GM13977 (cell line): ENCODE results near the gene PTPRF.

Experiments used
- DNase-seq: peaks from one replicate; pipeline ENCODE4 v3.0.0; 2012; ENCODE audit warnings: low spot score
- in situ Hi-C: fragments of 300-500 bp; cut with MboI; formaldehyde crosslinking; loops from one replicate; pipeline ENCODE4 v1.12.0; 2022; ENCODE audit warnings: low sequenced_read_pairs, low pct_unique_long_range_greater_than_20kb, mixed read lengths, inconsistent platforms; ENCODE audit not compliant: unreplicated experiment
- TF ChIP-seq, protein P1 (sequence below): IDR thresholded peaks from 2 replicates; pipeline ENCODE4 v1.5.1; 2012; ENCODE audit warnings: mild to moderate bottlenecking, control low read depth; ENCODE audit not compliant: insufficient read depth; ENCODE audit errors: extremely low read depth, missing control alignments

PTPRF gene

DNA sequence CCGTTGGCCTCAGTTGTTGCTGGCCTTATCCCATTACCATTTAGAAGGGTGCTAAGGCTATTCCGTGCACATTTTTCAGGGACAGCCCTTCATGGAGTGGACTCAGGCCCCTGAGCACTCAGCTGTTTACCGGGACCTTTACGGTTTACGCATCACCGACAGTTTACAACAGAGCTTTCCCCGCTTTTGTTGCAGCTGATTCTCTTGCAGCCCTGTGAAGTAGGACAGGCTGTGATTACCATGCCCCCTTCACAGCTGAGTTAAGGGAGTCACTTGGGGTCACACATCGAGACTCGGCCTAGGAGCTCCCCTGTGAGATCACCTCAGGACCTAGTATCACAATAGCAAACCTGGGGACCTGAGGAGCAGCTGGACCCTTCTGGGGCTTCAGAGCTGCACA lies 41.9 kb downstream of the PTPRF start:
- TF ChIP-seq, protein P1, sequence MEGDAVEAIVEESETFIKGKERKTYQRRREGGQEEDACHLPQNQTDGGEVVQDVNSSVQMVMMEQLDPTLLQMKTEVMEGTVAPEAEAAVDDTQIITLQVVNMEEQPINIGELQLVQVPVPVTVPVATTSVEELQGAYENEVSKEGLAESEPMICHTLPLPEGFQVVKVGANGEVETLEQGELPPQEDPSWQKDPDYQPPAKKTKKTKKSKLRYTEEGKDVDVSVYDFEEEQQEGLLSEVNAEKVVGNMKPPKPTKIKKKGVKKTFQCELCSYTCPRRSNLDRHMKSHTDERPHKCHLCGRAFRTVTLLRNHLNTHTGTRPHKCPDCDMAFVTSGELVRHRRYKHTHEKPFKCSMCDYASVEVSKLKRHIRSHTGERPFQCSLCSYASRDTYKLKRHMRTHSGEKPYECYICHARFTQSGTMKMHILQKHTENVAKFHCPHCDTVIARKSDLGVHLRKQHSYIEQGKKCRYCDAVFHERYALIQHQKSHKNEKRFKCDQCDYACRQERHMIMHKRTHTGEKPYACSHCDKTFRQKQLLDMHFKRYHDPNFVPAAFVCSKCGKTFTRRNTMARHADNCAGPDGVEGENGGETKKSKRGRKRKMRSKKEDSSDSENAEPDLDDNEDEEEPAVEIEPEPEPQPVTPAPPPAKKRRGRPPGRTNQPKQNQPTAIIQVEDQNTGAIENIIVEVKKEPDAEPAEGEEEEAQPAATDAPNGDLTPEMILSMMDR = no peak
- in situ Hi-C loops = no loop called here
- DNase-seq = no peak

DNA sequence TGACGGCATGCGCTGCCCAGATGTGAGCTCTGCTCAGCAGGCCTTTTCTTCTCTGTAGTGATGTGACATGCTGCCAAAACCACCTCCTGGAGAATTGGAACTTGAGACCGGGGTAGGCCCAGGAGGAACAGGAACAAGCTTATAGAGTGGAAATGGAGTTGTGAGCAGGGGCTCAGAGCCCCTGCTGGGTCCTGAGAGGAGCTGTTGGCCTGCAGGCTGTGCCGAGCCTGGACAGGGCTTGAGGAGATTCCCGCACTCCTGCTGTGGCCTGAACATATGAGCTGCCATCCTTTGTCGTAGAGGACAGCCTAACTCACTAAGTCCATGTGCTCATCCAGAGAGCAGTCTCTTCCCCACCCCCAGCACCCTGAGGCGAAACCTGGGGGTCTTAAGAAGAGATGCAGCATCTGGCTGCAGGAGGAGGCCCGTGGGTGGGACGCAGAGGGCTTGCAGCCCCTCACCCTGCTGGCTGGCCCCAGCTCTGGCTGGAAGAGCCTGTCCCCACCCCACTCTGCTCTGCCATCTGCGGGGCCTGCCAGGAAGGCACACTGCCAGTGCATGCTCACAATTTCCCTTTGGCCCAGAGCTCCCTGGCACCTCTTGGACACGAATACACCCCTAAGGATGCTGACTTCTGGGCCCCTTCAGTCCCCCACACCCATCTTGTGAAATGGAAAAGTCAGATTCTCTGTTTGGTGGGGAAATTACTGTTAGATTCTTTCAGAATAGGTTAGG lies 42.5 kb downstream of the PTPRF start:
- TF ChIP-seq, protein P1 = no peak
- DNase-seq = no peak
- in situ Hi-C loops = no loop called here

DNA sequence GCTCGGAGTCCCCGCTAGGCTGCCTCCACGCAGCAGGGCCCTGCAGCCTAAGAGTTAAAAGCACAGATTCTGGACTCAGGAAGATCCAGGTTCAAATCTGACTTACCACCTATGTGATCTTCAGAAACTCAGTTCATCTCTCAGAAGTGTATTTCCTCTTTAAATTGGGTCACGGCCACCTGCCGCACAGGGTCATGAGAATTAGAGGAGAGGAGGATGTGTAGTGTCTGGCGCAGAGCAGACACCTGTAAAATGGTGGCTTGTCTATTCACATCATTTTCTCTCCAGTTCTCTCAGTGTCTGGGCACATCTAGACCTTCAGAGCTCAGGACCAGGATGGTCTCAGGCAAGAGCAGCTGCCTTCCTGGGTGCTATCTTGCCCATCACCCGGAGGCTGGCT lies 45.8 kb downstream of the PTPRF start:
- in situ Hi-C loops = no loop called here
- TF ChIP-seq, protein P1 = no peak
- DNase-seq = no peak

DNA sequence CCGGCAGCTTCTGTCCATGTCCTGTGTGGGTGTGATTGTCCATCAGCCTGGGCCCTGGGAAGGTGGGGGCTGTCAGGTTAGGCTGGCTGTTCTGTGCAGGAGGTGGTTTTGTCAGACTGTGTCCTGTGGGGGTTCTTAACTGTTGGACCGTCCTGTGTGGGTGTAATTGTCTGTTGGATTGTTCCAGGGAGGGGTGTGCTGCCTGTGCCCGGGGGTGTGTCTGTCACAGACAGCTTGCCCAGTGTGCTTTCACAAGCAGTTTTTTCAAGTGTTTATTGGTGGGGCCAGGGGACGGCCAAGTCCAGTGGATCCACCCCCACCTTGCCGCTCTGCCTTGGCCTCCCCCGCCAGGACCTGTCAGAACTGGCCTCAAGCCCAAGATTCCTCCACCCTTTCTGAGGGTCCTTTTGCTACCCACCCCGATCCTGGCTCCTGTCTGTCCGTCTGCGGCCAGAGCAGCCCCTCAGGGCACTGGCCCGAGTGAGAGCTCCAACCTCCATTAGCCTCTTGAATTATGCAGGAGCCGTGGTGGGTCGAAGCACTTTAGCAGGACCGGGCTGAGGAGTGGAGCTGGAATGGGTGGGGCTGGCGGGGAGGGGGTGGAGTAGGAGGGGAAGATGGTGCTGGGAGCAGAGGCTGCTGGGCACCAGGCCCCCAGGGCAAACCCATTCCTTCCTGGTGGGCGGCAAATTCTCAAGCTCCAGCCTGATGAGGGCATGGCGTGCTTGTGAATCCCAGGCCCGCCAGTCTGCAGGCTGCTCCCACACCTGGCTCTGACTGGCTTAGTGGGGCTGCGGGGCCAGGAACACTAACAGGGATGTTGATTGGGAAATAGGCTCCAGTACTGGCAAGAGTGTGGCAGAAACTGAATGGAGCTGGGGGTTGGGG lies 47.2 kb downstream of the PTPRF start:
- in situ Hi-C loops = no loop called here
- TF ChIP-seq, protein P1 = no peak
- DNase-seq = no peak

DNA sequence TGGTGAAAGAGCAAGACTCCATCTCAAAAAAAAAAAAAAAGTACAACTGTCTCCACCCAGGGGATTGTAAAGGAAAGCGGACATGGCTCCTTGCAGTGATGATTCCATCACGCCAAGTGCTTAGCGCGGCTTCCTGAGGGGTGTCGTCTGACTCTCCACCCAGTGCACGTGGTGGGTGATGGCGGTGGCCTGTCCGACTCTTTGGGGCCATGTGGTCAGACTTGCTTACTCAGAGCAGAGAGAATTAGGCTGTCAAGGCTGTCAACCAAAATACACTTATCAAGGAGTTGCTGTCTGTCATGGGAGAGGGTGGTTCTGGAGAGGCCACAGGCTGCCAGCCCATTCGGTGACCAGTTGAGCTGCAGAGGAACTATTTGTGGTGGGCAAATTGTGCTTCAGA lies 49.4 kb downstream of the PTPRF start:
- TF ChIP-seq, protein P1 = no peak
- in situ Hi-C loops = no loop called here

DNA sequence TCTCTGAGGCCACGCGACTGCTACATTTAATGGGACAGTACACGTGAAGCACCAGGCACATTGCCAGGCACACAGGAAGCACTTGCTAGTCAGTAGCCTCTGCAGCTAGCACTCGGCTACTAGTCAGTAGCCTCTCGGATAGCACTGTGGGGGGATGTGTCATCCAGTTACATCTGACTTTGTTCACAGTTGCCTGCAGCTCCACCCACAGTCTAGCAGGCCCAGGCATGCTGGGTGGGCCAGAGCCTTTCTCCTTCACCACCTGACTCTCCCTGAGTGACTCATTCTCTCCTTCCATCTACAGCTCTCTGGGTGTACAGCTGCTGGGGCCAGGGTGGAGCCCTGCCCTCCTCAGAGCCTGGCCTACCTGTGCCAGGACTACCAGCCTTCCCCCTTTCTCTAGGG lies 51.5 kb downstream of the PTPRF start:
- DNase-seq = peak; percentile 85
- TF ChIP-seq, protein P1 = no peak
- in situ Hi-C loops = no loop called here

More for the DNA sequence above, 49.4 kb downstream of the PTPRF start:
- DNase-seq = no peak
